CD14-positive monocyte (primary cell): ENCODE measurements around the gene PLXNB3. TPM values are rescaled to one million over a fixed set of nuclear protein-coding genes. Genes with fewer than 3 reads are reported as not detected.

ENCODE experiments used
- DNase-seq, 3 donors: peaks; one replicate each; pipeline ENCODE4 v3.0.0-alpha.2; 2011 to 2022
- H2AFZ ChIP-seq: 2 replicates; pipeline ENCODE4 v1.6.0; 2012; ENCODE audit warnings: mild to moderate bottlenecking, low read depth, low read length, inconsistent platforms; ENCODE audit not compliant: insufficient read depth, poor library complexity, severe bottlenecking
- H3K27ac ChIP-seq, 2 donors: 1 replicate in 1 of 2; 2 replicates in 1 of 2; pipeline ENCODE4 v1.5.1; 2012 to 2013; ENCODE audit warnings: low read length in 2 of 2, control low read depth in 1 of 2, inconsistent platforms in 1 of 2, low read depth in 1 of 2, mild to moderate bottlenecking in 1 of 2
- H3K27me3 ChIP-seq, 2 donors: one replicate each; pipeline versions ENCODE4 v1.6.0 to v1.6.1; 2011 to 2013; ENCODE audit warnings: low read length in 2 of 2; ENCODE audit not compliant: control insufficient read depth in 2 of 2, insufficient read depth in 2 of 2
- H3K36me3 ChIP-seq, 2 donors: replicated peaks in 1 of 2; 1 replicate in 1 of 2; 2 replicates in 1 of 2; pipeline versions ENCODE4 v1.5.1 to v1.6.1; 2012 to 2013; ENCODE audit warnings: low read length in 2 of 2, control low read depth in 1 of 2, inconsistent platforms in 1 of 2, mild to moderate bottlenecking in 1 of 2; ENCODE audit not compliant: insufficient read depth in 2 of 2, control insufficient read depth in 1 of 2
- H3K4me1 ChIP-seq, 2 donors: 1 replicate in 1 of 2; 2 replicates in 1 of 2; pipeline versions ENCODE4 v1.5.1 to v1.6.1; 2012 to 2013; ENCODE audit warnings: low read length in 2 of 2, control low read depth in 1 of 2, inconsistent platforms in 1 of 2, mild to moderate bottlenecking in 1 of 2, moderate library complexity in 1 of 2; ENCODE audit not compliant: insufficient read depth in 2 of 2, control insufficient read depth in 1 of 2
- H3K4me2 ChIP-seq: replicated peaks from 2 replicates; pipeline ENCODE3; 2012; ENCODE audit warnings: low read length, moderate library complexity, mild to moderate bottlenecking; ENCODE audit not compliant: poor library complexity, severe bottlenecking; ENCODE audit errors: extremely low read depth
- H3K4me3 ChIP-seq, 3 experiments: fragments of 200-600 bp in 1 of 3; sonication (generic) in 1 of 3; replicated peaks in 1 of 3; 1 replicate in 2 of 3; 2 replicates in 1 of 3; pipeline ENCODE4 v1.5.1; 2011 to 2013; ENCODE audit warnings: low read length in 3 of 3, mild to moderate bottlenecking in 3 of 3, control low read depth in 2 of 3, low read depth in 2 of 3, inconsistent platforms in 1 of 3, moderate library complexity in 1 of 3
- H3K79me2 ChIP-seq: 2 replicates; pipeline ENCODE4 v1.6.0; 2012; ENCODE audit warnings: mild to moderate bottlenecking, control low read depth, inconsistent platforms, low read length, moderate library complexity; ENCODE audit not compliant: insufficient read depth
- H3K9ac ChIP-seq: 2 replicates; pipeline ENCODE4 v1.6.0; 2017; ENCODE audit warnings: low read length, mild to moderate bottlenecking; ENCODE audit not compliant: insufficient read depth, poor library complexity, severe bottlenecking
- H3K9me3 ChIP-seq, 2 donors: replicated peaks in 1 of 2; 1 replicate in 1 of 2; 2 replicates in 1 of 2; pipeline versions ENCODE4 v1.5.1 to v1.6.1; 2012 to 2013; ENCODE audit warnings: low read length in 2 of 2, control low read depth in 1 of 2; ENCODE audit not compliant: control insufficient read depth in 1 of 2, insufficient read depth in 1 of 2
- H4K20me1 ChIP-seq: 2 replicates; pipeline ENCODE4 v1.6.0; 2012; ENCODE audit warnings: mild to moderate bottlenecking, low read length, control low read depth, moderate library complexity; ENCODE audit not compliant: insufficient read depth
- H3K27ac Mint-ChIP-seq, 7 donors: one replicate each; pipeline ENCODE4 v1.8.0; 2020; ENCODE audit warnings: mild to moderate bottlenecking in 7 of 7, mixed read lengths in 7 of 7, moderate library complexity in 6 of 7, inconsistent platforms in 2 of 7
- H3K27me3 Mint-ChIP-seq, 3 donors: one replicate each; pipeline ENCODE4 v1.8.0; 2021 to 2022; ENCODE audit warnings: low read depth in 3 of 3, mild to moderate bottlenecking in 3 of 3, mixed read lengths in 3 of 3, moderate library complexity in 3 of 3, inconsistent platforms in 1 of 3
- H3K36me3 Mint-ChIP-seq, 2 donors: one replicate each; pipeline ENCODE4 v1.8.0; 2020; ENCODE audit warnings: mixed read lengths in 2 of 2, inconsistent platforms in 1 of 2, mild to moderate bottlenecking in 1 of 2
- H3K4me1 Mint-ChIP-seq: one replicate; pipeline ENCODE4 v1.8.0; 2020; ENCODE audit warnings: mild to moderate bottlenecking, mixed read lengths
- H3K4me3 Mint-ChIP-seq, 2 donors: one replicate each; pipeline ENCODE4 v1.8.0; 2020; ENCODE audit warnings: mild to moderate bottlenecking in 2 of 2, mixed read lengths in 2 of 2, moderate library complexity in 1 of 2
- H3K9me3 Mint-ChIP-seq, 7 donors: one replicate each; pipeline ENCODE4 v1.8.0; 2020 to 2022; ENCODE audit warnings: mixed read lengths in 7 of 7, mild to moderate bottlenecking in 6 of 7, moderate library complexity in 6 of 7, inconsistent platforms in 2 of 7
- WGBS: methylation state at CpG from one replicate; pipeline ENCODE4 v1.1.5; 2013; ENCODE audit warnings: missing lambda C conversion rate; ENCODE audit not compliant: insufficient coverage; 5-methylcytosine and 5-hydroxymethylcytosine counted together
- intact Hi-C, 2 donors: fragments of 100-400 bp; cut with micrococcal nuclease; formaldehyde crosslinking; loops; one replicate each; pipeline versions ENCODE4 v1.15.0 to v1.15.1; 2023
- polyA plus RNA-seq, 3 donors: library from polyadenylated mRNA; depleted of rRNA in 1 of 3; unstranded in 2 of 3; stranded (reverse) in 1 of 3; fragments of 300-500 nt in 2 of 3; fragments of >200 nt in 1 of 3; fragmentation: Illumina TruSeq in 2 of 3; gene quantifications; 1 replicate in 2 of 3; 2 replicates in 1 of 3; pipeline ENCODE4 v1.2.3, GENCODE V29; 2012 to 2021
- TF ChIP-seq, protein P1 (sequence below): fragments of 200-600 bp; IDR thresholded peaks from one replicate; pipeline ENCODE4 v1.8.0; 2022; ENCODE audit warnings: antibody characterized with exemption, mild to moderate bottlenecking

The PLXNB3 gene
- polyA plus RNA-seq, 3 donors = not detected

DNA sequence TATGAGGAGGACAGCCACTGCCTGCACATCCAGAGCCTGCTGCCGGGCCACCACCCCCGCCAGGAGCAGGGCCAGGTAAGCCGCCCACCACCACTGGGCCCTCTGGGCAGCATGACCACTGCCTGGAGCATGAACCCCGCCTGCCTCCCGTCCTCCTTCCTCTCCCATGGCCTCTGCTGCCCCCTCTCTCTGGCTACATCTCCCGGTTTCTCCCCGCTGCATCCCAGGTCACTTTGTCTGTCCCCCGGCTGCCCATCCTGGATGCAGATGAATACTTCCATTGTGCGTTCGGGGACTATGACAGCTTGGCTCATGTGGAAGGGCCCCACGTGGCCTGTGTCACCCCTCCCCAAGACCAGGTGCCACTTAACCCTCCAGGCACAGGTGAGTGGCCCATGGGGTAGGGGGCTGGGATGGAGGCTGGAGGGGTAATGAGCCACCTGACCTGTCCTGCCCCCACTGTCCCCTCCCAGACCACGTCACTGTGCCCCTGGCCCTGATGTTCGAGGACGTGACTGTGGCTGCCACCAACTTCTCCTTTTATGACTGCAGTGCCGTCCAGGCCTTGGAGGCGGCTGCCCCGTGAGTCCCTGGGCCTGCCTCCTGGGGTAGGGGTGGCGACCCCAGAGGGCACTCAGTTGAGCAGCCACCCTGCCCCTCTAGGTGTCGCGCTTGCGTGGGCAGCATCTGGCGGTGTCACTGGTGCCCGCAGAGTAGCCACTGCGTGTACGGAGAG is 6.0 kb downstream of the PLXNB3 start:
- H2AFZ ChIP-seq = no peak overlapping the region
- Mint-ChIP-seq H3K4me1 (peaks cover 10% of the 10 kb centered on the region), H3K36me3 (no peaks in the 10 kb centered on the region), H3K4me3 (no peak overlapping the region), H3K27ac (no peak overlapping the region), H3K9me3 (peaks cover 0 to 4% (median 0%) of the 10 kb centered on the region in 7 donors), H3K27me3 (peaks cover 1 to 16% (median 4%) of the 10 kb centered on the region in 3 donors)
- H3K4me3 ChIP-seq = no peak overlapping the region
- H3K79me2 ChIP-seq = no peaks in the 10 kb centered on the region
- no peaks in the 10 kb centered on the region for H3K9me3 ChIP-seq
- no peaks in the 10 kb centered on the region for H3K27me3 ChIP-seq
- H3K27ac ChIP-seq = no peak overlapping the region
- no peaks in the 10 kb centered on the region for H4K20me1 ChIP-seq
- H3K4me2 ChIP-seq = no peak overlapping the region
- H3K36me3 ChIP-seq = no peaks in the 10 kb centered on the region
- intact Hi-C loops = loop anchor here in 1 of 2 donors (10.0 kb wide), 2 partner anchors 155 to 185 kb away; partner anchors contain the start of gene ARHGAP4
- DNase-seq = peak in 1 of 3 donors; percentile 0
- TF ChIP-seq, protein P1, sequence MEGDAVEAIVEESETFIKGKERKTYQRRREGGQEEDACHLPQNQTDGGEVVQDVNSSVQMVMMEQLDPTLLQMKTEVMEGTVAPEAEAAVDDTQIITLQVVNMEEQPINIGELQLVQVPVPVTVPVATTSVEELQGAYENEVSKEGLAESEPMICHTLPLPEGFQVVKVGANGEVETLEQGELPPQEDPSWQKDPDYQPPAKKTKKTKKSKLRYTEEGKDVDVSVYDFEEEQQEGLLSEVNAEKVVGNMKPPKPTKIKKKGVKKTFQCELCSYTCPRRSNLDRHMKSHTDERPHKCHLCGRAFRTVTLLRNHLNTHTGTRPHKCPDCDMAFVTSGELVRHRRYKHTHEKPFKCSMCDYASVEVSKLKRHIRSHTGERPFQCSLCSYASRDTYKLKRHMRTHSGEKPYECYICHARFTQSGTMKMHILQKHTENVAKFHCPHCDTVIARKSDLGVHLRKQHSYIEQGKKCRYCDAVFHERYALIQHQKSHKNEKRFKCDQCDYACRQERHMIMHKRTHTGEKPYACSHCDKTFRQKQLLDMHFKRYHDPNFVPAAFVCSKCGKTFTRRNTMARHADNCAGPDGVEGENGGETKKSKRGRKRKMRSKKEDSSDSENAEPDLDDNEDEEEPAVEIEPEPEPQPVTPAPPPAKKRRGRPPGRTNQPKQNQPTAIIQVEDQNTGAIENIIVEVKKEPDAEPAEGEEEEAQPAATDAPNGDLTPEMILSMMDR = no peak
- H3K9ac ChIP-seq = no peak overlapping the region
- H3K4me1 ChIP-seq = peaks cover 0 to 5% of the 10 kb centered on the region in 2 donors
- WGBS = 74% methylated on average over 8 of the region's 25 CpGs

DNA sequence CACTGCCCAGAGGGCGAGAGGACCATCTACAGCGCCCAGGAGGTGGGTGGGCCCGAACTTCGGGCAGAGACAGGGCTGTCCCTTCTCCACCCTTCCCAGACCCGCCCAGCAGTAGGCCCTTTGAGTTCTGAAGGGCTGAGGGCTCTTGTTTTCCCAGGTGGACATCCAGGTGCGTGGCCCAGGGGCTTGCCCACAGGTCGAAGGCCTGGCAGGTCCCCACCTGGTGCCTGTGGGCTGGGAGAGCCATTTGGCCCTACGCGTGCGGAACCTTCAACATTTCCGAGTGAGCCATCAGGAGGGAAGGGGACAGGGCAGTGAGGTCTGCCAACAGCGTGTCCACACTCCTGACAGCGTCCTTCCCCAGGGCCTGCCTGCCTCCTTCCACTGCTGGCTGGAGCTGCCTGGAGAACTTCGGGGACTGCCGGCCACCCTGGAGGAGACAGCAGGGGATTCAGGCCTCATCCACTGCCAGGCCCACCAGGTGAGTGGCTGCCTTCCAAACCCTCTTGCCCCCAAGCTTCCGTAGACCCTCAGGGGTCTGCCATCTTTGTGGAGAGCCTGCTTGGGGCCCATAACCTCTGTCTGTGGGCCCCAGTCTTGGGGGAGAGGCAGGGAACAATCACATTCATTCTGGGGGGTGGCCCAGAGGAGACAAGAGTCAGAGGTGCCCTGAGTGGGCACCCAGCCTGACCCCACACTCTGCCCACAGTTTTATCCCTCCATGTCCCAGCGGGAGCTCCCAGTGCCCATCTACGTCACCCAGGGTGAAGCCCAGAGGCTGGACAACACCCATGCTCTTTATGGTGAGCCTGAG is 6.8 kb downstream of the PLXNB3 start:
- Histone ChIP-seq H2AFZ (no peak overlapping the region), H4K20me1 (no peaks in the 10 kb centered on the region), H3K9me3 (no peaks in the 10 kb centered on the region), H3K4me1 (peaks cover 0 to 5% of the 10 kb centered on the region in 2 donors), H3K27me3 (no peaks in the 10 kb centered on the region), H3K36me3 (no peaks in the 10 kb centered on the region), H3K79me2 (no peaks in the 10 kb centered on the region), H3K27ac (no peak overlapping the region), H3K4me3 (no peak overlapping the region), H3K4me2 (no peak overlapping the region), H3K9ac (no peak overlapping the region)
- DNase-seq = peak in 1 of 3 donors; percentile 0
- intact Hi-C loops = no loop called here
- H3K9me3 Mint-ChIP-seq = peaks cover 0 to 8% (median 0%) of the 10 kb centered on the region in 7 donors
- H3K4me1 Mint-ChIP-seq = peaks cover 10% of the 10 kb centered on the region
- H3K27me3 Mint-ChIP-seq = peaks cover 1 to 10% (median 4%) of the 10 kb centered on the region in 3 donors
- WGBS = 100% methylated on average over 7 of the region's 18 CpGs
- H3K27ac Mint-ChIP-seq = no peak overlapping the region
- no peaks in the 10 kb centered on the region for H3K36me3 Mint-ChIP-seq
- TF ChIP-seq, protein P1 = no peak
- no peak overlapping the region for H3K4me3 Mint-ChIP-seq
